ENCODE measurements around the gene PLEKHA1.

The PLEKHA1 gene

DNA sequence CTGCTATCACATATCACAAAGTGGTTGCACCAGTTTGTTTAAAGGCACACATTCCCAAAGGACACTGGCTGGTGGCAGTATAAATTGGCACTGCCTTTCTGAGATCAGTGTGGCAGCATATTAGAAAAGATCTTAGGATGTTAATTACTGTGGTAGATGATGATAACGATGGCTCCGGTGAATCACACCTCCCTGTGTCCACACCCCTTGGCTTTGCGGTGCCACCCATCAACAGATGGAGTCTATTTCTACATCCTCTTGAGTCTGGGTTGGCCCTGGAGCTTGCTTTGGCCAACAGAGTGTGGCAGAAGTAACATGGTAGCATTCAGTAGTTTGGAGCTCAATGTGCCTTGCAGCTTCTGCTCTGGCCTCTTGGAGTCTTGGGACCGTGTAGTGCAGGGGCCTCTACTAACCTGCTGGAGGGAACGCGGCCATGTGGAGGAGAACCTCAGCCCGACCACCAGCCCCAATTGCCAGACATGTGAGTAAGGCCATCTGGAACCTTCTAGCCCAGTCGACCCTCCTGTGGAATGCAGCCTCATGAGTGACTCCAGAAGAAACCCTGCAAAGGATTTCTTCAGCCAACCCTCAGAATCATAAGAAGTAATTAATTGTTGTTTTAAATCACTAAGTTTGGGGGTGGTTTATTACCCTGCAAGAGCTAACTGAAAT is 27.2 kb upstream of the PLEKHA1 start:
- Histone ChIP-seq H3K27ac (ENCODE audit: low read depth, low read length, poor library complexity, severe bottlenecking) (no peak overlapping the region), H3K27me3 (ENCODE audit: insufficient read depth, low read length) (no peaks in the 10 kb centered on the region), H3K9ac (ENCODE audit: low read length) (no peak overlapping the region), H3K79me2 (ENCODE audit: insufficient read depth, low read length) (no peaks in the 10 kb centered on the region), H4K20me1 (ENCODE audit: insufficient read depth, low read length) (no peaks in the 10 kb centered on the region), H3K4me3 (ENCODE audit: low read depth, low read length, poor library complexity, severe bottlenecking) (no peak overlapping the region), H3K4me1 (ENCODE audit: insufficient read depth, low read length, severe bottlenecking) (no peaks in the 10 kb centered on the region), H3K9me3 (ENCODE audit: low read length) (no peaks in the 10 kb centered on the region), H3K36me3 (ENCODE audit: insufficient read depth, low read length) (no peaks in the 10 kb centered on the region), H2AFZ (ENCODE audit: low read length) (no peak overlapping the region), H3K9me2 (ENCODE audit: low read depth, low read length) (no peaks in the 10 kb centered on the region), H3F3A (ENCODE audit: insufficient read depth, low read length) (no peaks in the 10 kb centered on the region), H3K4me2 (ENCODE audit: low read length) (no peak overlapping the region)
- TF ChIP-seq, protein P1, sequence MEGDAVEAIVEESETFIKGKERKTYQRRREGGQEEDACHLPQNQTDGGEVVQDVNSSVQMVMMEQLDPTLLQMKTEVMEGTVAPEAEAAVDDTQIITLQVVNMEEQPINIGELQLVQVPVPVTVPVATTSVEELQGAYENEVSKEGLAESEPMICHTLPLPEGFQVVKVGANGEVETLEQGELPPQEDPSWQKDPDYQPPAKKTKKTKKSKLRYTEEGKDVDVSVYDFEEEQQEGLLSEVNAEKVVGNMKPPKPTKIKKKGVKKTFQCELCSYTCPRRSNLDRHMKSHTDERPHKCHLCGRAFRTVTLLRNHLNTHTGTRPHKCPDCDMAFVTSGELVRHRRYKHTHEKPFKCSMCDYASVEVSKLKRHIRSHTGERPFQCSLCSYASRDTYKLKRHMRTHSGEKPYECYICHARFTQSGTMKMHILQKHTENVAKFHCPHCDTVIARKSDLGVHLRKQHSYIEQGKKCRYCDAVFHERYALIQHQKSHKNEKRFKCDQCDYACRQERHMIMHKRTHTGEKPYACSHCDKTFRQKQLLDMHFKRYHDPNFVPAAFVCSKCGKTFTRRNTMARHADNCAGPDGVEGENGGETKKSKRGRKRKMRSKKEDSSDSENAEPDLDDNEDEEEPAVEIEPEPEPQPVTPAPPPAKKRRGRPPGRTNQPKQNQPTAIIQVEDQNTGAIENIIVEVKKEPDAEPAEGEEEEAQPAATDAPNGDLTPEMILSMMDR (IDR thresholded peaks at IDR 0.05; ENCODE audit: low read length), result no peak
- no peak for TF ChIP-seq EZH2 (IDR thresholded peaks at IDR 0.05; ENCODE audit: borderline replicate concordance, low read length)

DNA sequence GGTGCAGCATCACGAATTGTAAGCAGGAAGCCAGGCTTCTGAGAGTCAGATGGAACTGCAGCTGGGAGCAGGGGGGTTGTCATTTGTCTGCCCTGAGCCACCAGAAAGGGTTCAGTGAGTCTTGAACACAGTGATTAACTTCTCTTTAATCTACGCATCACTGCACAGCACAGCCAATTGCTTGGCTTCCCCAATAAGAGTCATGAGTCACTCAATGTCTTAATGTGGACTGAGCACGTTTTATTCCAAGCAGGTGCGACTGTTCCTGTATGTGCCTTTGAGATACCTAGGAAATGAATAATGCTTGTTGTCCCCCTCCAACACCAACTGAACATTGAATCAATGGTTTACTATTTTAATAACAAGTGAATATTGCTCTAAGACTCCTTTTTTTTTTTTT is 26.0 kb upstream of the PLEKHA1 start:
- Histone ChIP-seq H3K9ac (ENCODE audit: low read length) (no peak overlapping the region), H3K4me1 (ENCODE audit: insufficient read depth, low read length, severe bottlenecking) (no peaks in the 10 kb centered on the region), H3F3A (ENCODE audit: insufficient read depth, low read length) (no peaks in the 10 kb centered on the region), H3K4me3 (ENCODE audit: low read depth, low read length, poor library complexity, severe bottlenecking) (no peak overlapping the region), H3K27ac (ENCODE audit: low read depth, low read length, poor library complexity, severe bottlenecking) (no peak overlapping the region), H3K79me2 (ENCODE audit: insufficient read depth, low read length) (no peaks in the 10 kb centered on the region), H3K4me2 (ENCODE audit: low read length) (no peak overlapping the region), H3K27me3 (ENCODE audit: insufficient read depth, low read length) (no peaks in the 10 kb centered on the region), H3K9me3 (ENCODE audit: low read length) (no peaks in the 10 kb centered on the region), H2AFZ (ENCODE audit: low read length) (no peak overlapping the region), H3K36me3 (ENCODE audit: insufficient read depth, low read length) (no peaks in the 10 kb centered on the region), H4K20me1 (ENCODE audit: insufficient read depth, low read length) (no peaks in the 10 kb centered on the region), H3K9me2 (ENCODE audit: low read depth, low read length) (no peaks in the 10 kb centered on the region)
- no peak for TF ChIP-seq EZH2 (IDR thresholded peaks at IDR 0.05; ENCODE audit: borderline replicate concordance, low read length)
- TF ChIP-seq, protein P1 (IDR thresholded peaks at IDR 0.05; ENCODE audit: low read length), result no peak

DNA sequence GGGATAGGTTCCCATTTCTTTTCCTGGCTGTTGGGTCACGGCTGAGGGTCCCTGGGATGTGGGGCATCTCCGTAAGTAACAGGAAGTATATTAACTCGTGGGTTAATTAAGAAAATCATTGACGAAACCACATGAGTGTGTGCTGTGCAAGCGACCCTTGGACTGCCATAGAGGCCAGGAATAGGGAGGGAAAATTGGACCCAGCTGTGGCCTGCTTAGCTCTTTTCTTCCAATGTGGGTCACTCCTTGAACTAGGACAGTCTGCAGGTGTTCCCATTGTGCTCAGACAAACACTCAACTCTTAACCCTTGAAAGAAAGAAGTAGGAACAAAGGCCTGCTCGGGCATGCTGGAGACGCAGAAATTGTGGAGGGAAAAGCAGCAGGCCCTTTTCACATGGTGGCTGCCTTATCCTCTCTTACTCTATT is 25.6 kb upstream of the PLEKHA1 start:
- H3F3A ChIP-seq (ENCODE audit: insufficient read depth, low read length), result no peaks in the 10 kb centered on the region
- H3K27me3 ChIP-seq (ENCODE audit: insufficient read depth, low read length), result no peaks in the 10 kb centered on the region
- H3K4me1 ChIP-seq (ENCODE audit: insufficient read depth, low read length, severe bottlenecking), result no peaks in the 10 kb centered on the region
- no peaks in the 10 kb centered on the region for H3K79me2 ChIP-seq (ENCODE audit: insufficient read depth, low read length)
- no peaks in the 10 kb centered on the region for H3K36me3 ChIP-seq (ENCODE audit: insufficient read depth, low read length)
- no peaks in the 10 kb centered on the region for H3K9me3 ChIP-seq (ENCODE audit: low read length)
- H3K4me2 ChIP-seq (ENCODE audit: low read length), result no peak overlapping the region
- H2AFZ ChIP-seq (ENCODE audit: low read length), result no peak overlapping the region
- TF ChIP-seq, protein P1 (IDR thresholded peaks at IDR 0.05; ENCODE audit: low read length), result no peak
- no peak for TF ChIP-seq EZH2 (IDR thresholded peaks at IDR 0.05; ENCODE audit: borderline replicate concordance, low read length)
- no peak overlapping the region for H3K4me3 ChIP-seq (ENCODE audit: low read depth, low read length, poor library complexity, severe bottlenecking)
- H3K27ac ChIP-seq (ENCODE audit: low read depth, low read length, poor library complexity, severe bottlenecking), result no peak overlapping the region
- H3K9me2 ChIP-seq (ENCODE audit: low read depth, low read length), result no peaks in the 10 kb centered on the region
- no peaks in the 10 kb centered on the region for H4K20me1 ChIP-seq (ENCODE audit: insufficient read depth, low read length)
- no peak overlapping the region for H3K9ac ChIP-seq (ENCODE audit: low read length)

Data from OCI-LY1 (cell line).